ENCODE data around the gene A2ML1.
"Not testable (repeated sequence)": the region's sequence is repeated elsewhere in the genome, so short reads cannot be mapped to it uniquely, and the experiment has no call there.

DNA sequence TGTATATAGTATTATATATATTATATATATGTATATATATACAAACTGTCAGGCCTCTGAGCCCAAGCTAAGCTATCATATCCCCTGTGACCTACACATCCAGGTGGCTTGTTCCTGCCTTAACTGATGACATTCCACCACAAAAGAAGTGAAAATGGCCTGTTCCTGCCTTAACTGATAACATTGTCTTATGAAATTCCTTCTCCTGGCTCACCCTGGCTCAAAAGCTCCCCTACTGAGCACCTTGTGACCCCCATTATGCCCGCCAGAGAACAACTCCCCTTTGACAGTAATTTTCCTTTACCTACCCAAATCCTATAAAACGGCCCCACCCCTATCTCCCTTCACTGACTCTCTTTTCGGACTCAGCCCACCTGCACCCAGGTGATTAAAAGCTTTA lies 17.6 kb upstream of the A2ML1 start:
- TF ChIP-seq, protein P1, sequence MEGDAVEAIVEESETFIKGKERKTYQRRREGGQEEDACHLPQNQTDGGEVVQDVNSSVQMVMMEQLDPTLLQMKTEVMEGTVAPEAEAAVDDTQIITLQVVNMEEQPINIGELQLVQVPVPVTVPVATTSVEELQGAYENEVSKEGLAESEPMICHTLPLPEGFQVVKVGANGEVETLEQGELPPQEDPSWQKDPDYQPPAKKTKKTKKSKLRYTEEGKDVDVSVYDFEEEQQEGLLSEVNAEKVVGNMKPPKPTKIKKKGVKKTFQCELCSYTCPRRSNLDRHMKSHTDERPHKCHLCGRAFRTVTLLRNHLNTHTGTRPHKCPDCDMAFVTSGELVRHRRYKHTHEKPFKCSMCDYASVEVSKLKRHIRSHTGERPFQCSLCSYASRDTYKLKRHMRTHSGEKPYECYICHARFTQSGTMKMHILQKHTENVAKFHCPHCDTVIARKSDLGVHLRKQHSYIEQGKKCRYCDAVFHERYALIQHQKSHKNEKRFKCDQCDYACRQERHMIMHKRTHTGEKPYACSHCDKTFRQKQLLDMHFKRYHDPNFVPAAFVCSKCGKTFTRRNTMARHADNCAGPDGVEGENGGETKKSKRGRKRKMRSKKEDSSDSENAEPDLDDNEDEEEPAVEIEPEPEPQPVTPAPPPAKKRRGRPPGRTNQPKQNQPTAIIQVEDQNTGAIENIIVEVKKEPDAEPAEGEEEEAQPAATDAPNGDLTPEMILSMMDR (conservative IDR thresholded peaks at IDR 0.05 in 1 of 2, IDR thresholded peaks at IDR 0.05 in 1 of 2; ENCODE audit: low read depth in 1 of 2, low read length in 2 of 2): not testable (repeated sequence)
- not testable (repeated sequence) for TF ChIP-seq EZH2 (IDR thresholded peaks at IDR 0.05; ENCODE audit: low read length, missing control alignments)

Measured in fibroblast of lung (primary cell).